Spleen (tissue), 11 donors: ENCODE data around the gene PHF21A. TPM values are rescaled to one million over a fixed set of nuclear protein-coding genes. Genes with fewer than 3 reads are reported as not detected.

Experiments
- DNase-seq: peaks from one replicate; pipeline ENCODE4 v3.0.0-alpha.2; 2020
- H3K27ac ChIP-seq, 8 donors: fragments of 200-600 bp; sonication (generic) in 7 of 8; 1 replicate in 4 of 8; 2 replicates in 4 of 8; pipeline versions ENCODE4 v1.5.0 to v1.8.0; 2016 to 2021; ENCODE audit warnings: inconsistent platforms in 4 of 8, mild to moderate bottlenecking in 4 of 8, moderate library complexity in 1 of 8
- H3K27me3 ChIP-seq, 7 donors: fragments of 200-600 bp; sonication (generic) in 6 of 7; replicated peaks in 1 of 7; 1 replicate in 4 of 7; 2 replicates in 3 of 7; pipeline versions ENCODE4 v1.5.0 to v1.8.0; 2016 to 2021; ENCODE audit warnings: inconsistent platforms in 3 of 7, mild to moderate bottlenecking in 1 of 7
- H3K36me3 ChIP-seq, 6 donors: fragments of 200-600 bp; sonication (generic) in 5 of 6; 1 replicate in 4 of 6; 2 replicates in 2 of 6; pipeline versions ENCODE4 v1.5.0 to v1.8.0; 2016 to 2021; ENCODE audit warnings: inconsistent platforms in 2 of 6
- H3K4me1 ChIP-seq, 6 donors: fragments of 200-600 bp; sonication (generic) in 5 of 6; 1 replicate in 3 of 6; 2 replicates in 3 of 6; pipeline versions ENCODE4 v1.5.0 to v1.8.0; 2016 to 2021; ENCODE audit warnings: inconsistent platforms in 3 of 6
- H3K4me3 ChIP-seq, 8 donors: fragments of 200-600 bp; sonication (generic) in 7 of 8; 1 replicate in 4 of 8; 2 replicates in 4 of 8; pipeline versions ENCODE4 v1.5.0 to v1.8.0; 2016 to 2021; ENCODE audit warnings: inconsistent platforms in 4 of 8, mild to moderate bottlenecking in 4 of 8, moderate library complexity in 2 of 8
- H3K9me3 ChIP-seq, 8 donors: fragments of 200-600 bp; sonication (generic) in 7 of 8; 1 replicate in 4 of 8; 2 replicates in 4 of 8; pipeline versions ENCODE4 v1.5.0 to v1.8.0; 2016 to 2021; ENCODE audit warnings: inconsistent platforms in 4 of 8
- POLR2A ChIP-seq, 3 donors: fragments of 450-650 bp; IDR thresholded peaks; one replicate each; pipeline ENCODE4 v1.5.1; 2017; ENCODE audit warnings: antibody characterized with exemption in 3 of 3, mild to moderate bottlenecking in 1 of 3
- POLR2AphosphoS5 ChIP-seq, 3 donors: sonication (generic); formaldehyde crosslinking; IDR thresholded peaks; one replicate each; pipeline ENCODE4 v1.5.1; 2017; ENCODE audit warnings: antibody characterized with exemption in 3 of 3
- WGBS, 5 donors: extraction: QIAGEN DNeasy Blood & Tissue Kit in 3 of 5; methylation state at CpG; one replicate each; pipeline versions ENCODE4 v1.1.5 to v1.1.7; 2013 to 2018; 5-methylcytosine and 5-hydroxymethylcytosine counted together
- intact Hi-C: fragments of 100-400 bp; cut with DNase I; formaldehyde crosslinking; loops from one replicate; pipeline ENCODE4 v1.15.0; 2023; ENCODE audit warnings: low total_unique reads
- polyA plus RNA-seq, 3 donors: library from polyadenylated mRNA; stranded (reverse); fragments of 200-250 nt; gene quantifications; one replicate each; pipeline ENCODE4 v1.2.1, GENCODE V29; 2013
- total RNA-seq, 7 donors: library from RNA; depleted of rRNA in 3 of 7; stranded (reverse); fragments of >200 nt in 3 of 7; fragmentation: NEBNext Ultra II Directional in 4 of 7; extraction: Animal tissue kit (Norgen Biotek cat#: 25700) in 4 of 7; gene quantifications; one replicate each; pipeline versions ENCODE4 v1.1.0 to v1.2.1, GENCODE V29; 2016 to 2021
- TF ChIP-seq, protein P1 (sequence below), 11 experiments: fragments of 200-600 bp in 7 of 11; fragments of 450-650 bp in 4 of 11; sonication (generic) in 4 of 11; IDR thresholded peaks in 8 of 11; conservative IDR thresholded peaks in 3 of 11; 1 replicate in 7 of 11; 2 replicates in 4 of 11; pipeline versions ENCODE4 v1.4.0 to v1.8.0; 2016 to 2021; ENCODE audit warnings: antibody characterized with exemption in 11 of 11, inconsistent platforms in 4 of 11, mild to moderate bottlenecking in 1 of 11
- donor health status: healthy with polysubstance abuse.
- donor health status: DM: no; HTN: no; CAD: no; lungs with moderate emphysema.
- donor health status: DM: no; HTN: no; CAD: no.
- donor health status: Bipolar disorder and iron deficiency.
- donor health status: healthy.
- donor health status: DM: no; HTN: no; CAD: no.
- donor health status: DM: yes; HTN: yes; CAD: no.

The PHF21A gene
- total and polyA plus RNA-seq, 10 donors: 9.2 to 110 (median 79.7) TPM

DNA sequence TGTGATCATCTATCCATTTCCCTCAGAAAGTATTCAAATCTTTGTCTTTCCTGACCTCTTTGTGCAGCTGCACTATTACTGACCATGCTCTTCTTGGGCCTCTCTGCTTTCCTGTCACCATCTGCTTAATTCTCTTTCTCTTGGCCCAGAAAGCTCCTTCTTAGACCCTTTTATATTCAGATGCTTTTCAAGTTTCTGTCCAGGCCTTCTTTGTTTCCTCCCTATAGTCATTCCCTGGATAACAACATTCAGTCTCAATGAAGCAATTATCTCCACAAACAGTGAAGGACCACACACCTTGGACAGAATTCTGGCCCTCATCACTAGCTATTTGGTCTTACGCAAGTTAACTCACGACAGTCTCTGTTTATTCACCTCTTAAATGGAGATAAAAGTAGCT, 109.1 kb downstream of the PHF21A start:
- intact Hi-C loops: no loop called here
- H3K27me3 ChIP-seq: no peaks in the 10 kb centered on the region
- TF ChIP-seq, protein P1, sequence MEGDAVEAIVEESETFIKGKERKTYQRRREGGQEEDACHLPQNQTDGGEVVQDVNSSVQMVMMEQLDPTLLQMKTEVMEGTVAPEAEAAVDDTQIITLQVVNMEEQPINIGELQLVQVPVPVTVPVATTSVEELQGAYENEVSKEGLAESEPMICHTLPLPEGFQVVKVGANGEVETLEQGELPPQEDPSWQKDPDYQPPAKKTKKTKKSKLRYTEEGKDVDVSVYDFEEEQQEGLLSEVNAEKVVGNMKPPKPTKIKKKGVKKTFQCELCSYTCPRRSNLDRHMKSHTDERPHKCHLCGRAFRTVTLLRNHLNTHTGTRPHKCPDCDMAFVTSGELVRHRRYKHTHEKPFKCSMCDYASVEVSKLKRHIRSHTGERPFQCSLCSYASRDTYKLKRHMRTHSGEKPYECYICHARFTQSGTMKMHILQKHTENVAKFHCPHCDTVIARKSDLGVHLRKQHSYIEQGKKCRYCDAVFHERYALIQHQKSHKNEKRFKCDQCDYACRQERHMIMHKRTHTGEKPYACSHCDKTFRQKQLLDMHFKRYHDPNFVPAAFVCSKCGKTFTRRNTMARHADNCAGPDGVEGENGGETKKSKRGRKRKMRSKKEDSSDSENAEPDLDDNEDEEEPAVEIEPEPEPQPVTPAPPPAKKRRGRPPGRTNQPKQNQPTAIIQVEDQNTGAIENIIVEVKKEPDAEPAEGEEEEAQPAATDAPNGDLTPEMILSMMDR (IDR thresholded peaks at IDR 0.05 in 8 of 11, conservative IDR thresholded peaks at IDR 0.05 in 3 of 11): no peak
- TF ChIP-seq POLR2A (IDR thresholded peaks at IDR 0.05): no peak
- no peak for TF ChIP-seq POLR2AphosphoS5 (IDR thresholded peaks at IDR 0.05)
- H3K9me3 ChIP-seq: peaks cover 0 to 9% (median 0%) of the 10 kb centered on the region in 8 donors
- peaks cover 0 to 15% (median 2%) of the 10 kb centered on the region in 6 donors for H3K4me1 ChIP-seq
- peaks cover 0 to 5% (median 0%) of the 10 kb centered on the region in 6 donors for H3K36me3 ChIP-seq
- 89 to 98% (median 93%) methylated on average over 2 of the region's 2 CpGs for WGBS, 5 donors
- no peak overlapping the region for H3K4me3 ChIP-seq
- no peak for DNase-seq
- H3K27ac ChIP-seq: no peak overlapping the region

GRCh38 chr11:46010100-46010499, 111.2 kb downstream of the PHF21A start:
- intact Hi-C loops: no loop called here
- Histone ChIP-seq H3K4me1 (peaks cover 0 to 23% (median 2%) of the 10 kb centered on the region in 6 donors), H3K9me3 (peaks cover 0 to 7% (median 0%) of the 10 kb centered on the region in 8 donors), H3K4me3 (no peak overlapping the region), H3K36me3 (peaks cover 0 to 5% (median 0%) of the 10 kb centered on the region in 6 donors), H3K27ac (no peak overlapping the region), H3K27me3 (no peaks in the 10 kb centered on the region)
- no peak for DNase-seq
- WGBS, 5 donors: 91 to 98% (median 96%) methylated on average over 1 of the region's 1 CpG
- TF ChIP-seq POLR2A (IDR thresholded peaks at IDR 0.05): no peak
- TF ChIP-seq, protein P1 (IDR thresholded peaks at IDR 0.05 in 8 of 11, conservative IDR thresholded peaks at IDR 0.05 in 3 of 11): no peak
- no peak for TF ChIP-seq POLR2AphosphoS5 (IDR thresholded peaks at IDR 0.05)

- no peak for DNase-seq
- 53 to 86% (median 68%) methylated on average over 2 of the region's 2 CpGs for WGBS, 5 donors
- Histone ChIP-seq H3K9me3 (peaks cover 0 to 5% (median 0%) of the 10 kb centered on the region in 8 donors), H3K4me3 (no peak overlapping the region), H3K36me3 (peaks cover 0 to 5% (median 0%) of the 10 kb centered on the region in 6 donors), H3K4me1 (peaks cover 0 to 24% (median 2%) of the 10 kb centered on the region in 6 donors), H3K27ac (no peak overlapping the region), H3K27me3 (no peaks in the 10 kb centered on the region)
- intact Hi-C loops: no loop called here
- TF ChIP-seq POLR2A (IDR thresholded peaks at IDR 0.05): no peak
- TF ChIP-seq, protein P1 (IDR thresholded peaks at IDR 0.05 in 8 of 11, conservative IDR thresholded peaks at IDR 0.05 in 3 of 11): no peak
- no peak for TF ChIP-seq POLR2AphosphoS5 (IDR thresholded peaks at IDR 0.05)
Observed at GRCh38 chr11:46009647-46010046, 111.6 kb downstream of the PHF21A start.

- TF ChIP-seq, protein P1 (IDR thresholded peaks at IDR 0.05 in 8 of 11, conservative IDR thresholded peaks at IDR 0.05 in 3 of 11): peak; percentile 26 to 71 (median 66)
- TF ChIP-seq POLR2AphosphoS5 (IDR thresholded peaks at IDR 0.05): no peak
- no peak for TF ChIP-seq POLR2A (IDR thresholded peaks at IDR 0.05)
- Histone ChIP-seq H3K27me3 (no peaks in the 10 kb centered on the region), H3K9me3 (no peaks in the 10 kb centered on the region), H3K36me3 (peaks cover 0 to 5% (median 0%) of the 10 kb centered on the region in 6 donors), H3K4me3 (no peak overlapping the region), H3K4me1 (peaks cover 0 to 37% (median 17%) of the 10 kb centered on the region in 6 donors), H3K27ac (no peak overlapping the region)
- DNase-seq: no peak
- intact Hi-C loops: no loop called here
- 39 to 46% (median 43%) methylated on average over 5 of the region's 5 CpGs for WGBS, 5 donors
Observed at GRCh38 chr11:46006418-46007070, 114.7 kb downstream of the PHF21A start.
